NCI-H69 (cell line): Measurements from ENCODE around the gene METTL8.
A peak's percentile ranks its signal among the peaks of the same experiment; 100 is the strongest.
"Not testable (repeated sequence)": the region's sequence is repeated elsewhere in the genome, so short reads cannot be mapped to it uniquely, and the experiment has no call there.

Experiments used
- DNase-seq: peaks from one replicate; lab custom pipeline; 2025; lab: John Stamatoyannopoulos, UW

The METTL8 gene

GRCh38 chr2:171345971-171346722 is 87.6 kb downstream of the METTL8 start:
- DNase-seq = peak; percentile 17

GRCh38 chr2:171344182-171344581 is 89.6 kb downstream of the METTL8 start:
- DNase-seq = no peak

- peak; percentile 18 for DNase-seq
These were observed 91.8 kb downstream of the METTL8 start for GRCh38 chr2:171342067-171342413.

GRCh38 chr2:171341394-171342066 is 92.3 kb downstream of the METTL8 start:
- no peak for DNase-seq

GRCh38 chr2:171334946-171335345 is 98.8 kb downstream of the METTL8 start:
- no peak for DNase-seq

GRCh38 chr2:171334171-171334570 is 99.6 kb downstream of the METTL8 start:
- DNase-seq = peak; percentile 47

GRCh38 chr2:171330155-171330956 is 103.4 kb downstream of the METTL8 start:
- no peak for DNase-seq

- DNase-seq = peak; percentile 76
These were observed 106.7 kb downstream of the METTL8 start for GRCh38 chr2:171327043-171327496.

GRCh38 chr2:171325886-171326585 is 107.8 kb downstream of the METTL8 start:
- no peak for DNase-seq

GRCh38 chr2:171323971-171324528 is 109.7 kb downstream of the METTL8 start:
- no peak for DNase-seq

- no peak for DNase-seq
These were observed 110.9 kb downstream of the METTL8 start for GRCh38 chr2:171322928-171323327.

- no peak for DNase-seq
These were observed 113.1 kb downstream of the METTL8 start for GRCh38 chr2:171320731-171321130.

- DNase-seq = no peak
These were observed 113.6 kb downstream of the METTL8 start for GRCh38 chr2:171320208-171320621.

GRCh38 chr2:171319164-171319810 is 114.5 kb downstream of the METTL8 start:
- no peak for DNase-seq

GRCh38 chr2:171318463-171318934 is 115.3 kb downstream of the METTL8 start:
- DNase-seq = no peak

GRCh38 chr2:171317492-171318125 is 116.2 kb downstream of the METTL8 start:
- DNase-seq = no peak

- DNase-seq = no peak
These were observed 116.9 kb downstream of the METTL8 start for GRCh38 chr2:171316755-171317337.

GRCh38 chr2:171316220-171316619 is 117.6 kb downstream of the METTL8 start:
- no peak for DNase-seq

- no peak for DNase-seq
These were observed 118.0 kb downstream of the METTL8 start for GRCh38 chr2:171315781-171316180.

- DNase-seq = not testable (repeated sequence)
These were observed 121.6 kb downstream of the METTL8 start for GRCh38 chr2:171312182-171312581.
